ENCODE results near the gene NCKIPSD.

NCKIPSD gene

DNA sequence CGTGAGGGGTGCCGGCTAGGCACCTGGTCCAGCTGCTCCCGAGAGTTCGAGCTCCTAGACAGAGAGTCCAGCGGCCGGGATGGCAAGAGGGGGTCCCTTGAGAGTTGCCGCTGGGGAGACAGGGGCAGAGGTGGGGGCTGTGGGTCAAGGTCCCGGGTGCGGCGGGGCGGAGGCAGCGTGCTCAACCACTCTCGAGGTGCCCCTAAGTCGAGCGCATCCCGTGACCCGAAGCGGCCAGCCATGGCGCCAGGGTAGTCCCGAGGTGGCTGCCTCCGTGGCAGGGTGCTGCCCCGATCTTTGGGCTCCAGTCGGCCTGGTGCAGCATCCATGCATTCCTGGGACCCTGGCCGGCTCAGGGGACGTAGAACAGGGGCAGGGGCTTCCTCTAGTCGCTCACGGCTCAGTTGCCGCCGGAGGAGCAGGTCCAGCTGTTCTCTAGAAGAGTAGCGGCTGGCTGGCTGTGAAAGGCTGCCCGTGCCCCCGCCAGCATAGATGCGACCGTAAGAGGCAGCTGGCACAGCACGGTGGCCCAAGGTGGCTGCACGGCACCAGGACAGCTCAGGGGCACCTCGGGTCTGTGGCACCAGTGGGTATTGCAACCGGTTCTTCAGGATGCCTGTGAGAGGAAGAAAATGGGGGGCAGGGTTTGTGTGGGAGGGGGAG is 45.6 kb downstream of the NCKIPSD start:
- Histone ChIP-seq H4K20me1 (ENCODE audit: insufficient read depth, low read length) (no peaks in the 10 kb centered on the region), H2AFZ (ENCODE audit: low read depth, low read length) (no peak overlapping the region), H3K36me3 (ENCODE audit: insufficient read depth, low read length) (0 out of 2 replicates have a peak, but pooled peaks cover 2% of the 10 kb centered on the region), H3K9ac (ENCODE audit: low read depth, low read length) (no peak overlapping the region), H3K4me1 (ENCODE audit: insufficient read depth, low read length) (peaks cover 11% of the 10 kb centered on the region), H3K79me2 (ENCODE audit: insufficient read depth, low read length) (no peaks in the 10 kb centered on the region), H3K27me3 (ENCODE audit: insufficient read depth, low read length, poor library complexity) (no peaks in the 10 kb centered on the region), H3K4me3 (ENCODE audit: low read depth in 1 of 2, low read length in 2 of 2) (no peak overlapping the region), H3K9me3 (ENCODE audit: insufficient read depth, low read length, severe bottlenecking) (no peaks in the 10 kb centered on the region), H3K4me2 (ENCODE audit: insufficient read depth, low read length) (no peak overlapping the region), H3K27ac (ENCODE audit: low read length) (no peak overlapping the region)
- ATAC-seq (ENCODE audit: insufficient read depth, low read depth): no peak
- TF ChIP-seq, protein P1, sequence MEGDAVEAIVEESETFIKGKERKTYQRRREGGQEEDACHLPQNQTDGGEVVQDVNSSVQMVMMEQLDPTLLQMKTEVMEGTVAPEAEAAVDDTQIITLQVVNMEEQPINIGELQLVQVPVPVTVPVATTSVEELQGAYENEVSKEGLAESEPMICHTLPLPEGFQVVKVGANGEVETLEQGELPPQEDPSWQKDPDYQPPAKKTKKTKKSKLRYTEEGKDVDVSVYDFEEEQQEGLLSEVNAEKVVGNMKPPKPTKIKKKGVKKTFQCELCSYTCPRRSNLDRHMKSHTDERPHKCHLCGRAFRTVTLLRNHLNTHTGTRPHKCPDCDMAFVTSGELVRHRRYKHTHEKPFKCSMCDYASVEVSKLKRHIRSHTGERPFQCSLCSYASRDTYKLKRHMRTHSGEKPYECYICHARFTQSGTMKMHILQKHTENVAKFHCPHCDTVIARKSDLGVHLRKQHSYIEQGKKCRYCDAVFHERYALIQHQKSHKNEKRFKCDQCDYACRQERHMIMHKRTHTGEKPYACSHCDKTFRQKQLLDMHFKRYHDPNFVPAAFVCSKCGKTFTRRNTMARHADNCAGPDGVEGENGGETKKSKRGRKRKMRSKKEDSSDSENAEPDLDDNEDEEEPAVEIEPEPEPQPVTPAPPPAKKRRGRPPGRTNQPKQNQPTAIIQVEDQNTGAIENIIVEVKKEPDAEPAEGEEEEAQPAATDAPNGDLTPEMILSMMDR (IDR thresholded peaks at IDR 0.05; ENCODE audit: borderline replicate concordance, extremely low read depth, low read length, poor library complexity, severe bottlenecking): no peak
- no peak for TF ChIP-seq EZH2 (IDR thresholded peaks at IDR 0.05; ENCODE audit: borderline replicate concordance, low read depth, low read length, severe bottlenecking)
- no peak for DNase-seq

DNA sequence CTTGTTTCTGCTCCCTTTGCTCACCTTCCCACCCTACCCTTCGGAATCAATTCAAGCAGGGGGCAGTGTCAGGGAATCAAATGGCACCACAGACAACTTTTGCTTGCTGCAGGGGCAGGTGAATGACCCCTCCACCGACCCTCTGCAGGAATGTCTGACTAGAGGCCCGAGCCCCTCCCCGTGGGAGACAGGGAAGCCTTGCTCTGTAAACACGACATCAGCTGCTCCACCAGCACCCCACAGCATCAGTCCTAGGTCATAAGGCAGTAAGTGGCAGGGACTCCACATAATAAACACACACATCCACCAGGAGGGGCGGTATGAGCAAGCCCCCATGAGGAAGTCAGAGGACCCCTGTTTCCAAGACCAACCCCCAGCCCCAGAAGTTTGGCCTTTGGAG is 48.4 kb downstream of the NCKIPSD start:
- peaks cover 17% of the 10 kb centered on the region for H3K36me3 ChIP-seq (ENCODE audit: insufficient read depth, low read length)
- TF ChIP-seq, protein P1 (IDR thresholded peaks at IDR 0.05; ENCODE audit: borderline replicate concordance, extremely low read depth, low read length, poor library complexity, severe bottlenecking): no peak
- TF ChIP-seq EZH2 (IDR thresholded peaks at IDR 0.05; ENCODE audit: borderline replicate concordance, low read depth, low read length, severe bottlenecking): no peak
- DNase-seq: no peak
- no peak for ATAC-seq (ENCODE audit: insufficient read depth, low read depth)
- no peaks in the 10 kb centered on the region for H3K9me3 ChIP-seq (ENCODE audit: insufficient read depth, low read length, severe bottlenecking)
- H4K20me1 ChIP-seq (ENCODE audit: insufficient read depth, low read length): peaks cover 13% of the 10 kb centered on the region; the same call in 1 of the 2 replicates
- no peak overlapping the region for H3K27ac ChIP-seq (ENCODE audit: low read length)
- no peak overlapping the region for H3K9ac ChIP-seq (ENCODE audit: low read depth, low read length)
- no peaks in the 10 kb centered on the region for H3K27me3 ChIP-seq (ENCODE audit: insufficient read depth, low read length, poor library complexity)
- H3K4me1 ChIP-seq (ENCODE audit: insufficient read depth, low read length): peaks cover 27% of the 10 kb centered on the region
- no peak overlapping the region for H3K4me2 ChIP-seq (ENCODE audit: insufficient read depth, low read length)
- no peak overlapping the region for H2AFZ ChIP-seq (ENCODE audit: low read depth, low read length)
- peaks cover 9% of the 10 kb centered on the region; the same call in 1 of the 2 replicates for H3K79me2 ChIP-seq (ENCODE audit: insufficient read depth, low read length)
- no peak overlapping the region for H3K4me3 ChIP-seq (ENCODE audit: low read depth in 1 of 2, low read length in 2 of 2)

DNA sequence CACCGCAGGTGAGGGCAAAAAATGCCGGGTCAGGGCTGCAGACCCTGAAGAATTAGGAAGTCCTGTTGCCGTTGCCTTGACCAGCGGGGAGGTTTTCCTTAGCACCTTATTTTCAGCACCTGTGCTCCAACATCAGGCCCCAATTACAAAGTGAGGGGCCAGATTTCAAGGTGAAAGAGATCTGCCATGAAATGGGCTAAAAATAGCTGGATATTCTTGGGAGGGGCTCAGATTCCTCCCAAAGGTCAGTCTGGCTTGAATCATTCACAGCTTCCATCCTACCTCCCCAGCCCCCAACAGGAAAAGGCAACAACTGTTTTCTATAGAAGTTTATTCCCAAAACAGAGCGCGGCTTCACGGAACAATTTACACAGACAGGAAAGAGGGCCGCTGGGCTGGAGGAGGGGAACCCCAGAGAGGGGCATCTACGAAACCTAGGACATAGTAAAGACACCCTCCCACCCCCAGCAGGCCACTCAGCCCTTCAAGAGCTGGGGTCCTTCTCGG is 49.5 kb downstream of the NCKIPSD start:
- ATAC-seq (ENCODE audit: insufficient read depth, low read depth) (no peak), DNase-seq (no peak)
- peaks cover 27% of the 10 kb centered on the region for H3K4me1 ChIP-seq (ENCODE audit: insufficient read depth, low read length)
- no peaks in the 10 kb centered on the region for H3K27me3 ChIP-seq (ENCODE audit: insufficient read depth, low read length, poor library complexity)
- H3K9ac ChIP-seq (ENCODE audit: low read depth, low read length): peak overlapping the region; percentile 72
- peak overlapping the region; percentile 62 to 92 for H3K4me3 ChIP-seq (ENCODE audit: low read depth in 1 of 2, low read length in 2 of 2)
- peak overlapping the region; percentile 99 for H3K4me2 ChIP-seq (ENCODE audit: insufficient read depth, low read length)
- peak overlapping the region; percentile 83 for H3K27ac ChIP-seq (ENCODE audit: low read length)
- H3K36me3 ChIP-seq (ENCODE audit: insufficient read depth, low read length): peaks cover 27% of the 10 kb centered on the region
- H2AFZ ChIP-seq (ENCODE audit: low read depth, low read length): peak overlapping the region; percentile 95
- TF ChIP-seq, protein P1 (IDR thresholded peaks at IDR 0.05; ENCODE audit: borderline replicate concordance, extremely low read depth, low read length, poor library complexity, severe bottlenecking): no peak
- TF ChIP-seq EZH2 (IDR thresholded peaks at IDR 0.05; ENCODE audit: borderline replicate concordance, low read depth, low read length, severe bottlenecking): no peak
- H3K79me2 ChIP-seq (ENCODE audit: insufficient read depth, low read length): peaks cover 9% of the 10 kb centered on the region; the same call in 1 of the 2 replicates
- H4K20me1 ChIP-seq (ENCODE audit: insufficient read depth, low read length): peaks cover 16% of the 10 kb centered on the region; the same call in 1 of the 2 replicates
- no peaks in the 10 kb centered on the region for H3K9me3 ChIP-seq (ENCODE audit: insufficient read depth, low read length, severe bottlenecking)
